GM18951 (cell line): ENCODE data around the gene C11orf52.

Experiments used
- POLR2A ChIP-seq: IDR thresholded peaks from 4 replicates; pipeline ENCODE4 v1.6.1; 2011; ENCODE audit warnings: mild to moderate bottlenecking; ENCODE audit not compliant: insufficient read length, insufficient read depth; ENCODE audit errors: extremely low read depth
- in situ Hi-C: fragments of 300-500 bp; cut with MboI; formaldehyde crosslinking; loops from one replicate; pipeline ENCODE4 v1.12.0; 2022; ENCODE audit warnings: low sequenced_read_pairs, mixed read lengths, inconsistent platforms; ENCODE audit not compliant: unreplicated experiment

The C11orf52 gene

DNA sequence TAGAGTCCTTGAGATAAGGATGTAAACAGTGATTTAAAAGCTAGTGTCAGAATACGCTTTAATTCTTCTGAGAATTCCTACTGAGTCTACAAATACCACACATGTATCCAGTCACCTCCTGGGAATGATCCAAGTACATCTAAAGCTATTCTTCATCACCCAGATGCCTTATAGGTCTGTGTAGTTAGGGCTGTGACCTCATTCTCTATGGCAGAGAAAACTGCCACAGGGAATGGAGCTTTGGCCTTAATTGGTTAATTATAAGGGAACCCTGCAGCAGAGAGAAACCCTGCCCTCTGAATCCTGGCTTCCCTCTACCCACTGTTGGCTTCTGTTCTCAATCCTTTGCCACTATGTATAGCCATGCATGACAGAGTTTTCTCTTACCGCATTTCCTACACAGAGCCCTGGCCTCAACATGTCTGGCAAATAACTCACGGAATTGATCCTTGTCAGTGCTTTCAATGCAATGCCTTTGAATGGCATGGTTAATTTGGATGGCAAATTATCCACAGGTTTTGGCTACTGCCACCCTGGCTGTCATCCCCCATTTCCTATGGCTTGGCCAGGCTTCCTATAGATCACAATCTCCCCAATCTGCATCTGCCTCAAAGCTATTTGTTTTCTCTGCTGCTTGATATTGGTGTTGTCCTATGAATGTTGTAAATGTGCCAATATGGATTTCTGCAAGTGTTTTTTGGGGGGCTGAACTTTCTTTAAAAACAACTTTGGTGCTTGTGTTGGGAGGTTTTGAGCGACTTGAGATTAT is 21.3 kb downstream of the C11orf52 start:
- TF ChIP-seq POLR2A: no peak
- in situ Hi-C loops: no loop called here

DNA sequence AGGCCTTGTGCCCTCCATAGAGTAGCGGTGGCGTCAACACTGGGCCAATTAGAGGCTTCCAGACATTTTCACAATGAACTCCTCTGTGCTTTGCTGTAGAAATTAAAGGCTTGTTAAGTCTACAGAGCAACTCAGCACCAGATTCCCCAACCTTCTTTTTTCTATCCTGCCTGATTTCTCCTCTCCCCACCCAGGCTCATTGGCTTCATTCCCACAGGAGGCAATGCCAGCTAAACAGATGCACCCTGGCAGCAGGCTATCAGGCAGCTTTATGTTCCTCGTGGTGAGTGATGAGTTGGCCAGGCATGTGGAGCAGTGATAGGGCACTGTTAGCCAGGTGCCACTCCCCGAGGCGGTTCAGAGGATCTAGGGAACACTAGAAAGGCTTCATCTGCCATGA is 23.2 kb downstream of the C11orf52 start:
- no peak for TF ChIP-seq POLR2A
- in situ Hi-C loops: no loop called here

DNA sequence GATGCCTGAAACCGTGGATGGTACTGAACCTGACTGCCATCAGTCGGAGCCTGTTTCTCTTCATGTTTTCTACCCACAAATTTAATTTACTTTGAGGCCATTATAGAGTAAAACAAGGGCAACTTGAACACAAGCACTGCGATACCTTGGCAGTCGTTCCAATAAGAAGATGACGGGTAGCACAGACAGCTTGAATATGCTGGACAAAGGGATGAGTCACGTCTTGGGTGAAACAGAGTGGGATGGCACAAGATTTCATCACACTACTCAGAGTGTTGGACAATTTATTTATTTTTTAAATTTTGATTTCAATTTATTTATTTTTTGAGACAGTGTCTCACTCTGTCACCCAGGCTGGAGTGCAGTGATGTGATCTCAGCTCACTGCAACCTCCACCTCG is 24.1 kb downstream of the C11orf52 start:
- no peak for TF ChIP-seq POLR2A
- in situ Hi-C loops: no loop called here

DNA sequence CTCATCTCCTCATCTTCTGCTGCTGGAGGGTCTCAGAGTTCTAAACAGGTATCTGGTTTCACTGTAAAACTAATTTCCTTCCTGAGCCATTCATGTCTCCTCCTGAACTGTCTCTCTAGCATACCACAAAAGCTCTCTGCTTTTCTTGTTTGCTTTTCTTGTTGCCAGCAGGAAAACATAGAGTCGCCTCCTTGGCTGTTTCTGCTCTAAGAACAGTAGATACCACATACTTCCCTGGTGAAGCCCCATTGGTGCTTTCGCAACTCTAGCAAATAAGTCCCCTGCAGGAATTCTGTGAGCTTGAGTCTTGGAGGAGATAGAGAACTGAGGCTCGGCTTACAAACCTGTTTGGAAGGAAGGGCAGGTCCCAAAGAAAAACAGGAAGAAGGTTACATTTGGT is 25.4 kb downstream of the C11orf52 start:
- in situ Hi-C loops: no loop called here

DNA sequence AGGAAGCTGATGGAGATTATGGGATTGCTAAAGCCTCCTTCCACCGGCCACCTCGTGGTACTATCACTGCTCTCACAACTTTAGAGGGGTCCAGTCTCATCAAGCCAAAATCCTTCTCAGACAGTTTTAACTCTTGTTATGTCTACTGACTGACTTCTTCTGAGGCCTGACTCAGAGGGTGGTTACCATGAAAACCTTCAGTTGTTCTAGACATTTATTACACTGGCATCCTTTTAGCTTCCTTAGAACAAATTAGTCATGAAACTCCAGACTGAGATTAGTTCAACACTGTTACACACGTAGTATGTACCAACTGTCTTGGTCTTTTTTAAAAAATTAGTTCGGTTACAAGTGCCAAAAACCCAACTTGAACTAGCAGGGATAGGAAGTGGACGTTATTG is 25.9 kb downstream of the C11orf52 start:
- no peak for TF ChIP-seq POLR2A
- in situ Hi-C loops: no loop called here

More for the DNA sequence above, 25.4 kb downstream of the C11orf52 start:
- TF ChIP-seq POLR2A: no peak

DNA sequence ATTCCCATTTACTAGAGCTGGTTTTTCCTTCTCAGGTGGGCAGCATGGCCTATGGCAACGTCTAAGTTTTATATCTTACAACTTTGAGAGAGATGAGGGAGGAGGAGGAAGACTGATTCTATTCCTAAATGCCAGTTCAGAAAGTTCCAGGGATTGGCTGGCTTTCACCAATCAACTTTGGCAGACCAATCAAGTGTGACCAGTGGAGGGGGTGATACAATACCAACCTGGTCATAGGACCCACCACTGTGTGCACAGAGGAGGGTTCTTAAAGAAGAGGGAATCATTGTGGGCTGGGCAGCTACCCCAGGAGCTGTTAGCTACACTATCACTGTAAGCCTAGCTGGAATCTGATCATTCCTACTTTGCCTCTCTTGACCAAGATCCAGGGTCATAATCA is 26.5 kb downstream of the C11orf52 start:
- TF ChIP-seq POLR2A: no peak
- in situ Hi-C loops: no loop called here

DNA sequence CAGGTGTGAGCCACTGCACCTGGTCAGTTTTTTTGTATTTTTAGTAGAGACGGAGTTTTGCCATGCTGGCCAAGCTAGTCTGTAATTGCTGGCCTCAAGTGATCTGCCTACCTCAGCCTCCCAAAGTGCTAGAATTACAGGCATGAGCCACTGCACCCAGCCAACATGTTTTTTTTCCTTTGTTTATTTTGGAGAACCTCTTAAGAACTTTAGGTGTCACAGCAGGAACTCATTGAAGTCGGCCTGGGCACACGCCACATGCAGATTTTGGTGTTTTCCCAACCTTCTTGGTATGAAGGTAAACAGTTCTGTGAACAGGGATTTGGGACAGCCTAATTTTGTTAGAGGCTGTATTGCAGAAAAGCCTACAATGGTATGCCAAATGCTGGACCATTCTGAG is 27.8 kb downstream of the C11orf52 start:
- in situ Hi-C loops: no loop called here
- no peak for TF ChIP-seq POLR2A

DNA sequence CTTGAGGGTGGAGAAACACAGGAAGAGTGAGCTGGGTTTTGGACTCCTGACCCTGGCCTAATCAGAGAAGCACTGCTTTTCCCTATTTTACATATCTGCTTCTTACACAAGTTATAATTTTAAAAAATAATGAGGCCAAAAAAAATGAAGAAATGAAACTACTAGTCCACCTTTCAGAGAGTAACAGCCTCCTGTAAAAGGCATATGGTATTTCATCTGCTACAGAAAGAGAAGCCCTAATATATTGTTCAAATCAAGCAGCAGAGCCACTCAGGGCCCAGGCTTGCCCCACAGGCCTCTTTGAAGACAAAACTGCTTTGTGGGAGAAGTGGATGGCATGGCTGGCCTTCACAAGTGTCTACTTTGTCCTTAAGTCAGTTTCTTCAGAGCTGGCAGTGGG is 28.4 kb downstream of the C11orf52 start:
- in situ Hi-C loops: no loop called here
- TF ChIP-seq POLR2A: no peak

DNA sequence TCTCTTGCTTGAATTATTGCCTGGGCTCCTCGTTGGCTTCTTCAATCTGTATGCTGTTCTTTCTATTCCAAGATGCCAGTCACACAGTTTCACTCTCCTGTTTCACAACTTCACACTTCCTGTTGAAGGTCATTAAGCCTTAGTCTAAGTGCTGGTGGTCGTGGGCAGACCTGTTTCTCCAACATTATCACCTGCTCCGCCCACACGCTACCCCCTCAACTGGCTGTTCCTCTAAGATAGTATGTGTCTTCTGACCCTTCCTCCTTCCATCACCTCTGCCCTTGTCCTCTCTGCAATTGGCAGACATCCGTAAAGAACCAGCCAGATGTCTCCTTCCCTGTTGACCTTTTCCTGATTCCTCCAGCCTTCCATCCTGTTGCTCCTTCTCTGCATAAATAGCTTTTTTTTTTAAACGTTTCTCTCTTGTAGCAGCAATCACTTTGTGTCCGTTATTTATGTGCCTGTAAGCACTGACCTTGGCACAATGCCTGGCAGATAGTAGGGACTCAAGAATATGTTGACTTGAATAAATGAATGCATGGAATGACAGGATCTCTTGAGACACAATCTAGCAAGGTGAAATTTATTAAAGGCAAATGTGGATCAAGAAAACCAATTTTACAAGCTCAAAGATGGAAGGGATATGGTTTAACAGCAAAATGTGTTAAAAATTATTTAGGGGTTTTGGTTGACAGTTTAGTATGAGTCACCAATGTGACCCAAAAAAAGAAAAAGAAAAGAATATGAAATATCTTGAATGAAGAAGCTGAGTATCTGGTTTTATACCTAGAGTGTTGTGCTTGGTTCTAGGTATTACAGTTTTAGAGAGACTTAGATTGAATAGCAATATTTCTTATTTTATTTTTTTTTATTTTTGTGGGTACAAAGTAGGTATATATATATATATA is 31.1 kb downstream of the C11orf52 start:
- no peak for TF ChIP-seq POLR2A
- in situ Hi-C loops: no loop called here

DNA sequence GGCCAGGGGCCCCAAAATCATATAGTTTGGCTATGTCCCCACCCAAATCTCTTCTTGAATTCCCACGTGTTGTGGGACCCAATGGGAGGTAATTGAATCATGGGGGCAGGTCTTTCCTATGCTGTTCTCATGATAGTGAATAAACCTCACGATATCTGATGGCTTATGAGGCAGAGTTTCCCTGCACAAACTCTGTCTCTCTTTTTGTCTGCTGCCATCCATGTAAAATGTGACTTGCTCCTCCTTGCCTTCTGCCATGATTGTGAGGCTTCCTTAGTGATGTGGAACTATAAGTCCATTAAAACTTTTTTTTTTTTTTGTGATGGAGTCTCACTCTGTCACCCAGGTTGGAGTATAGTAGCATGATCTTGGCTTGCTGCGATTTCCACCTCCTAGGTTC is 32.9 kb downstream of the C11orf52 start:
- no peak for TF ChIP-seq POLR2A
- in situ Hi-C loops: no loop called here

DNA sequence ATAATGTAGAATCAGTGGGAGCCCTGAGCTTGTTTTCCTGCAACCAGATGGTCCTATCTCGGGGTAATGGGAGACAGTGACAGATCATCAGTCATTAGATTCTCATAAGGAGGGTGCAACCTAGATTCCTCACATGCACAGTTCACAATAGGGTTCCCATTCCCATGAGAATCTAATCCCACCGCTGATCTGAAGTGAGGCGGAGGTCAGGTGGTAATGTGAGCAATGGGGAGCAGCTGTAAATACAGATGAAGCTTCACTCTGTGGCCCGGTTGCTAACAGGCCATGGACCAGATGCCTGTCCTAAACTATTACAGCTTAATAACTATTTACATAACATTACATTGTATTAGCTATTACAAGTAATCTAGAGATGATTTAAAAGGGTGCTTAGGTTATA is 35.4 kb downstream of the C11orf52 start:
- TF ChIP-seq POLR2A: no peak
- in situ Hi-C loops: no loop called here

DNA sequence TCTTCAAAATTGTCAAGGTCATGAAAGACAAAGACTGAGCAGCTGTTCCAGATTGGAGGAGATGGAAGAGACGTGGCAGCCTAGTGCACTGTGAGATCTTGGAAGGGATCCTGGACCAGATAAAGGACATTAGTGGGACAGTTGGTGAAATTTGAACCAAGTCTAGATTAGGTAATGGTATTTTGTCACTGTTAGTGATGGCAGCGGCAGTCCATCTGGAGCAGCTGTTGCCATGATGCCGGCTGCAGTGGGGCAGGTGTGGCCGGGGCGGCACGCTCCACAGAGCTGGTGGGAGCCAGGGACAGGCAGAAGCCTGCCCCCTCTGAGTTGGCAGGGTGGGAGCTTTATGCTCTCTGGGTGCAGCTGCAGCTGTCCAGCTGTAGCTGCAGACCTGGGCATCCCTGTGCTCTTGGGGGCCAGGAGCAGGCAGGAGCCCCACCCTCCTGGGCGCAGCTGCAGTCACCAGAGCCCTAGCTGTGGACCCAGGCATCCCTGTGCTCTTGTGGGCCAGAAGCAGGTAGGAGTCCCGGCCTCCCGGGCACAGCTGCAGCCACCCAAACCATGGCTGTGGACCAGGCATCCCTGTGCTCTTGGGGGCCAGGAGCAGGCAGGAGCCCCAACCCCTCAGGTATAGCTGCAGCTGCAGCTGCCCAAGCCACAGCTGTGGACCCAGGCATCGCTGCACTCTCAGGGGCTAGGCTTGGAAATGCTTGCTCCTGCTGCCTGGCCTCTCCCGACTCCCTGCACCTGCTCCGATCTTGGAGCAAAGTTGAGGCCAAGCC is 39.1 kb downstream of the C11orf52 start:
- no peak for TF ChIP-seq POLR2A
- in situ Hi-C loops: no loop called here

DNA sequence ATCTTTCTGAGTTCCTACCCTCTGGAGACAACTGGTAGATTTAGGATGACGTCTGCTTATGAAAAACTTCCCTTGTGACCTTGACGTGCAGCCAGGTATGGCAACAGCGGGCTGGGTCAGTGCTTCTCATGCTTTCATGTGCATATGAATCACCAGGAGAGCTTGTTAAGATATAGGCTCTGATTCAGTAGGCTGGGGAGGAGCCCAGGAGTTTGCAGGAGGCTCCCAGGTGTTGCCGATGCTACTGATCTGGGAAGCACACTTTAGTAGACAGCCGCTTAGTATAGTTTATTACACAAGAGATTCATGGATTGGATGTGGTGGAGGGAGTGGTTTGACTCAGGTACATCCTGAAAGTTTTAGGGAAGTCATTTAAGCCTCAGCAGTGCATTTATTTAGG is 42.2 kb downstream of the C11orf52 start:
- TF ChIP-seq POLR2A: no peak

More for the DNA sequence above, 42.2 kb downstream of the C11orf52 start:
- in situ Hi-C loops: no loop called here
